ENCODE data around the gene CHD5. TPM values are rescaled to one million over a fixed set of nuclear protein-coding genes. Genes with fewer than 3 reads are reported as not detected.

The CHD5 gene
- polyA plus RNA-seq, 1 experiment, result 0.04 TPM

DNA sequence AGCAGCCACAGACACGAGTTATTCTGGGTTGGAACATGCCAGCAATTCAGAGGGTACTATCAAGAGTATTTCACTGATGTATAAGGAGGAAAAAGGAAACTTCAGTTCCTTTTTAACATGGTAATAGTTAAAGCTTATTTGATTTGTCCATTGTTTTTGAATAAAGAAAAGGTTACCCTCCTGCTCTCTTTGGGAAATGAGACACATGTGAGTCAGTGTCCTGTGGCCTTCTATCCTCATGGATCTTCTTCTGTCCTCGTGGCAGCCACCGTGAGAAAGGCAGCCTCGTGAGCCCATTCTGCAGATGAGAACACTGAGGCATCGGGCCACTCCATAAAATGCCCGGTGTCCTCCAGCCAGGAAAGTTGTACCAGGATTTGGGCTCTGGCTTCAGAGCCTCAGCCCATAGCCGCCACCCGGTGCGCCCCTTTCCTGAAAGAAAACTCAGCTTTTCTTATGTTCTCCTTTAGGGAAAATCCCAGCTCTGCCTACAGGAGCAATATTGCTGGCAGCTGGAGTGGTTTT is 109.6 kb downstream of the CHD5 start:
- Histone ChIP-seq H3K4me3 (ENCODE audit: low read depth, low read length) (no peak overlapping the region), H3K27me3 (ENCODE audit: control insufficient read depth, insufficient read depth, low read length) (no peaks in the 10 kb centered on the region; the same call in 1 of the 2 replicates), H3K36me3 (ENCODE audit: control insufficient read depth, insufficient read depth, low read length) (no peaks in the 10 kb centered on the region)
- no peak for DNase-seq (ENCODE audit: low read depth)
- ChIA-PET POLR2A (no interaction called here), CTCF (no interaction called here)
- TF ChIP-seq, protein P1, sequence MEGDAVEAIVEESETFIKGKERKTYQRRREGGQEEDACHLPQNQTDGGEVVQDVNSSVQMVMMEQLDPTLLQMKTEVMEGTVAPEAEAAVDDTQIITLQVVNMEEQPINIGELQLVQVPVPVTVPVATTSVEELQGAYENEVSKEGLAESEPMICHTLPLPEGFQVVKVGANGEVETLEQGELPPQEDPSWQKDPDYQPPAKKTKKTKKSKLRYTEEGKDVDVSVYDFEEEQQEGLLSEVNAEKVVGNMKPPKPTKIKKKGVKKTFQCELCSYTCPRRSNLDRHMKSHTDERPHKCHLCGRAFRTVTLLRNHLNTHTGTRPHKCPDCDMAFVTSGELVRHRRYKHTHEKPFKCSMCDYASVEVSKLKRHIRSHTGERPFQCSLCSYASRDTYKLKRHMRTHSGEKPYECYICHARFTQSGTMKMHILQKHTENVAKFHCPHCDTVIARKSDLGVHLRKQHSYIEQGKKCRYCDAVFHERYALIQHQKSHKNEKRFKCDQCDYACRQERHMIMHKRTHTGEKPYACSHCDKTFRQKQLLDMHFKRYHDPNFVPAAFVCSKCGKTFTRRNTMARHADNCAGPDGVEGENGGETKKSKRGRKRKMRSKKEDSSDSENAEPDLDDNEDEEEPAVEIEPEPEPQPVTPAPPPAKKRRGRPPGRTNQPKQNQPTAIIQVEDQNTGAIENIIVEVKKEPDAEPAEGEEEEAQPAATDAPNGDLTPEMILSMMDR (IDR thresholded peaks at IDR 0.05; ENCODE audit: insufficient read depth, low read depth, low read length), result no peak

DNA sequence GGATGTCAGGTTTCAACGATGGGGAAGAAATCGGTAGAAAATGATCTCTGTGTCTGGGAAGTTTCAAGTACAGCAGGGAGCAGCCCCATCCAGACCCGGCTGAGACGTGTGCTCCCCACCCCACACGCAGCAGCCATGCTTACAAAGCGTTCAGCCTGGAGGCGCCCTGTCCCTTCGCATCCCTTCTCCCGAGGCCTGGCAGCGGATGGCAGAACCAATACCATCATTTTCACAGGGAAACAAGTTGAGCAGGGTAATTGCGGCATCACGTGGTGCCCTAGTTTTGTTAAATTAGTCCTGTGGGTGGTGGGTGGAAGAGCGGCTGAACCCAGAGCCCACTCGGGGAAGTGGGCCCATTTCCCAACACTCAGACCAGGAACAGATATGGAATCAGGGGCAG is 110.5 kb downstream of the CHD5 start:
- POLR2A ChIA-PET, result no interaction called here
- H3K27me3 ChIP-seq (ENCODE audit: control insufficient read depth, insufficient read depth, low read length), result no peaks in the 10 kb centered on the region; the same call in 1 of the 2 replicates

DNA sequence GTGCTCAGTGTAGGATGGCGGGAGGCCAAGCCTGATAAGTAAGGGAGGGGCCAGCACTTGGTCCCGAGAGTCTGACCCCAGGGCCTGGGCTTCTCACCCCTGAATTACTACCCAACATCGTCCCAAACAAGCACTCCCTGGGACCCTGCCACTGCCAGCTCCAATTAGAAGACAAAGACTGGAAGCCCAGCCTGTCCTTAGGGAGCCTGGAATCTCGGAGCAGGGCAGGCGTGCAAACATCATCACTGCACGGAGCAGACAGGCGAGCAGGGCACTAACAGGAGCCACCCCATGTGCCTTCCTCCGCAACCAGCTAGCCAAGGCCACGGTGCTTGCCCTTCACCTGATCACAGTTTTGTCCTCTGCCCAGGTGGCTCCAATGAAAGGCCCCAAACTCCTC is 111.2 kb downstream of the CHD5 start:
- TF ChIP-seq, protein P1 (IDR thresholded peaks at IDR 0.05; ENCODE audit: insufficient read depth, low read depth, low read length), result no peak
- POLR2A ChIA-PET, result no interaction called here
- no peak for DNase-seq (ENCODE audit: low read depth)
- no peaks in the 10 kb centered on the region; the same call in 1 of the 2 replicates for H3K27me3 ChIP-seq (ENCODE audit: control insufficient read depth, insufficient read depth, low read length)
- H3K4me3 ChIP-seq (ENCODE audit: low read depth, low read length), result no peak overlapping the region
- no peaks in the 10 kb centered on the region for H3K36me3 ChIP-seq (ENCODE audit: control insufficient read depth, insufficient read depth, low read length)
- CTCF ChIA-PET, result no interaction called here

More for the DNA sequence above, 110.5 kb downstream of the CHD5 start:
- Histone ChIP-seq H3K4me3 (ENCODE audit: low read depth, low read length) (no peak overlapping the region), H3K36me3 (ENCODE audit: control insufficient read depth, insufficient read depth, low read length) (no peaks in the 10 kb centered on the region)
- TF ChIP-seq, protein P1 (IDR thresholded peaks at IDR 0.05; ENCODE audit: insufficient read depth, low read depth, low read length), result no peak
- DNase-seq (ENCODE audit: low read depth), result no peak
- CTCF ChIA-PET, result no interaction called here

DNA sequence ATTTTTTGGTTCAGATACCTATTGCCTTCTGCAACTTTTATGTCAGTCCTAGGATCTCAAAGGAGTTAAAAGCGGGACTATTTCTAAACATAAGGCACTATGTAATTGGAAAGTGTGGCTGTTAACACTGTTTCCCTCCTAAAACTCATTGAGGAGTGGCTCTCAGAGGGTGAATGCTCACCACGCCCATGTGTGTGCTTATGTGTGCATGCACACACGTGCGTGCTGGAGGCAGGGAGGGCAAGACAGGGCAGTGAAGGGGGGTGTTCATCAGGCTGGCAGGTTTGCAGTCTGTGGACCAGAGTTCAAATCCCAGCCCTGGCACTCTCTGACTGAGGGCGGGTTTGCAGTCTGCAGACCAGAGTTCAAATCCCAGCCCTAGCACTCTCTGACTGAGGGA is 112.0 kb downstream of the CHD5 start:
- Histone ChIP-seq H3K27me3 (ENCODE audit: control insufficient read depth, insufficient read depth, low read length) (no peaks in the 10 kb centered on the region; the same call in 1 of the 2 replicates), H3K36me3 (ENCODE audit: control insufficient read depth, insufficient read depth, low read length) (no peaks in the 10 kb centered on the region), H3K4me3 (ENCODE audit: low read depth, low read length) (no peak overlapping the region)
- TF ChIP-seq, protein P1 (IDR thresholded peaks at IDR 0.05; ENCODE audit: insufficient read depth, low read depth, low read length), result no peak
- DNase-seq (ENCODE audit: low read depth), result no peak
- ChIA-PET CTCF (no interaction called here), POLR2A (no interaction called here)

GRCh38 chr1:6066680-6067079 is 113.4 kb downstream of the CHD5 start:
- DNase-seq (ENCODE audit: low read depth), result no peak
- TF ChIP-seq, protein P1 (IDR thresholded peaks at IDR 0.05; ENCODE audit: insufficient read depth, low read depth, low read length), result no peak
- Histone ChIP-seq H3K27me3 (ENCODE audit: control insufficient read depth, insufficient read depth, low read length) (no peaks in the 10 kb centered on the region; the same call in 1 of the 2 replicates), H3K4me3 (ENCODE audit: low read depth, low read length) (no peak overlapping the region), H3K36me3 (ENCODE audit: control insufficient read depth, insufficient read depth, low read length) (no peaks in the 10 kb centered on the region)
- CTCF ChIA-PET, result interaction anchor here (1.2 kb wide), 1 partner anchor 119 kb away, joined by 3 read pairs; no protein-coding TSS in a partner anchor
- POLR2A ChIA-PET, result no interaction called here
